WTC11 (cell line): ENCODE measurements around the gene ATXN2L. TPM values are rescaled to one million over a fixed set of nuclear protein-coding genes. Genes with fewer than 3 reads are reported as not detected.
"Not testable (repeated sequence)": the region's sequence is repeated elsewhere in the genome, so short reads cannot be mapped to it uniquely, and the experiment has no call there.

ENCODE experiments used
- ATAC-seq: fragments of 200-7000 bp; cut with Tn5 transposase; 2 replicates; pipeline ENCODE4 v1.10.0; 2021; ENCODE audit warnings: mild to moderate bottlenecking, moderate library complexity
- CTCF ChIA-PET: fragments of 300-600 bp; sonication (Branson Sonifier 250); formaldehyde crosslinking; loops from one replicate; lab custom pipeline; 2021; ENCODE audit warnings: antibody characterized with exemption; lab: Charles Lee
- POLR2A ChIA-PET: fragments of 350-600 bp; sonication (Branson Sonifier 250); formaldehyde crosslinking; loops from one replicate; lab custom pipeline; 2021; ENCODE audit warnings: antibody characterized with exemption; lab: Charles Lee
- DNase-seq: peaks from one replicate; pipeline ENCODE4 v3.0.0; 2021; ENCODE audit warnings: low spot score
- H3K27ac Mint-ChIP-seq: 2 replicates; pipeline ENCODE4 v1.8.0; 2021; ENCODE audit warnings: mixed read lengths
- H3K27me3 Mint-ChIP-seq: 2 replicates; pipeline ENCODE4 v1.8.0; 2021; ENCODE audit warnings: low read depth, mild to moderate bottlenecking, moderate library complexity, mixed read lengths
- H3K36me3 Mint-ChIP-seq: 2 replicates; pipeline ENCODE4 v1.8.0; 2021; ENCODE audit warnings: mixed read lengths
- H3K4me1 Mint-ChIP-seq: 2 replicates; pipeline ENCODE4 v1.8.0; 2022; ENCODE audit warnings: mixed read lengths
- H3K4me3 Mint-ChIP-seq: 2 replicates; pipeline ENCODE4 v1.8.0; 2021; ENCODE audit warnings: mild to moderate bottlenecking, moderate library complexity, mixed read lengths
- H3K9me3 Mint-ChIP-seq: 2 replicates; pipeline ENCODE4 v1.8.0; 2021; ENCODE audit warnings: mixed read lengths
- ELF4 ChIP-seq: sonication (generic); formaldehyde crosslinking; IDR thresholded peaks from 2 replicates; pipeline ENCODE4 v1.8.1; 2022; ENCODE audit warnings: low read depth, mild to moderate bottlenecking, moderate library complexity, missing genetic modification reagents
- ERG ChIP-seq: fragments of 250-450 bp; sonication (Bioruptor Pico); IDR thresholded peaks from 2 replicates; pipeline ENCODE4 v1.8.0; 2021; ENCODE audit warnings: mild to moderate bottlenecking
- ETV6 ChIP-seq: sonication (generic); formaldehyde crosslinking; IDR thresholded peaks from 2 replicates; pipeline ENCODE4 v1.8.1; 2022; ENCODE audit warnings: mild to moderate bottlenecking, missing genetic modification reagents
- FOXJ3 ChIP-seq: sonication (generic); formaldehyde crosslinking; IDR thresholded peaks from 2 replicates; pipeline ENCODE4 v1.9.0; 2021; ENCODE audit warnings: missing genetic modification reagents, mild to moderate bottlenecking, borderline replicate concordance
- FOXP1 ChIP-seq: sonication (generic); formaldehyde crosslinking; IDR thresholded peaks from 2 replicates; pipeline ENCODE4 v1.8.0; 2022; ENCODE audit warnings: missing genetic modification reagents, mild to moderate bottlenecking, moderate library complexity, borderline replicate concordance
- GRHL2 ChIP-seq: fragments of 250-450 bp; sonication (Bioruptor Pico); IDR thresholded peaks from 2 replicates; pipeline ENCODE4 v1.8.0; 2022; ENCODE audit warnings: mild to moderate bottlenecking, moderate library complexity; ENCODE audit not compliant: insufficient replicate concordance, severe bottlenecking
- MYBL2 ChIP-seq: sonication (generic); formaldehyde crosslinking; IDR thresholded peaks from 2 replicates; pipeline ENCODE4 v1.8.1; 2023; ENCODE audit warnings: mild to moderate bottlenecking, moderate library complexity, missing genetic modification reagents
- ZBTB43 ChIP-seq: sonication (generic); formaldehyde crosslinking; IDR thresholded peaks from 2 replicates; pipeline ENCODE4 v1.8.1; 2023; ENCODE audit warnings: mild to moderate bottlenecking, missing genetic modification reagents
- ZMAT4 ChIP-seq: fragments of 250-450 bp; sonication (Bioruptor Pico); IDR thresholded peaks from 2 replicates; pipeline ENCODE4 v1.9.0; 2021; ENCODE audit warnings: mild to moderate bottlenecking
- ZNF423 ChIP-seq: fragments of 250-450 bp; sonication (Bioruptor Pico); IDR thresholded peaks from 2 replicates; pipeline ENCODE4 v2.1.2; 2022; ENCODE audit warnings: mild to moderate bottlenecking, moderate library complexity
- ZNF671 ChIP-seq: fragments of 250-450 bp; sonication (Bioruptor Pico); IDR thresholded peaks from 2 replicates; pipeline ENCODE4 v1.8.0; 2021; ENCODE audit warnings: mild to moderate bottlenecking
- total RNA-seq: library from RNA; stranded (reverse); gene quantifications from 3 replicates; pipeline ENCODE4 v1.2.3, GENCODE V29; 2021
- TF ChIP-seq, protein P1 (sequence below): sonication (generic); formaldehyde crosslinking; IDR thresholded peaks from 2 replicates; pipeline ENCODE4 v1.8.1; 2023; ENCODE audit warnings: mild to moderate bottlenecking, moderate library complexity, missing genetic modification reagents

The ATXN2L gene
- total RNA-seq, 1 experiment from 2014 or later = 243 TPM

DNA sequence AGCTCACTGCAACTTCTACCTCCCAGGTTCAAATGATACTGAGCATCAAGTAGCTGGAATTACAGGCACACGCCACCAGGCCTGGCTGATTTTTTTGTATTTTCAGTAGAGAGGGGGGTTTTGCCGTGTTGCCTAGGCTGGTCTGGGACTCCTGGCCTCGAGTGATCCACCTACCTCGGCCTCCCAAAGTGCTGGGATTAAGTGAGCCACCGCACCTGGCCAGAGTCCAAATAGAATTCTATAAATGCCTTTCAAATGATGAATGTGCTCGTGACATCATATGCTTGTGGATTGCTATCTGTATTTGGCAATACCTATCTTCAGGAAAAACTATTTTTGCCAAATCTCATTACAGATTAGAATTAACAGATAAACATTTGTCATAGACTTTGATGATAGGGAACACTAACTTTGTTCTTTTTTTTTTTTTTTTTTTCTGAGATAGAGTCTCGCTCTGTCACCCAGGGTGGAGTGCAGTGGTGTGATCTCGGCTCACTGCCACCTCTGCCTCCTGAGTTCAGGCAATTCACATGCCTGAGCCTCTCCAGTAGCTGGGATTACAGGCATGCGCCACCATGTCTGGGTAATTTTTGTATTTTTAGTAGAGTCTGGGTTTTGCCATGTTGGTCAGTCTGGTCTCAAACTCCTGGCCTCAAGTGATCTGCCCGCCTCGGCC lies 15.2 kb upstream of the ATXN2L start:
- H3K9me3 Mint-ChIP-seq, DNase-seq, CTCF ChIA-PET, H3K27me3 Mint-ChIP-seq, H3K27ac Mint-ChIP-seq, POLR2A ChIA-PET, ATAC-seq, H3K36me3 Mint-ChIP-seq, H3K4me1 Mint-ChIP-seq, H3K4me3 Mint-ChIP-seq: not testable (repeated sequence)

- DNase-seq = no peak
- POLR2A ChIA-PET = no interaction called here
- CTCF ChIA-PET = no interaction called here
- ATAC-seq = no peak
- Mint-ChIP-seq H3K9me3 (peaks cover 5% of the 10 kb centered on the region), H3K27ac (no peak overlapping the region), H3K4me3 (no peak overlapping the region)
- TF ChIP-seq ZBTB43 = no peak
- TF ChIP-seq ZNF423 (CRISPR knock-in tag) = no peak
- no peak for TF ChIP-seq ETV6 (CRISPR knock-in tag)
- TF ChIP-seq ZNF671 (CRISPR knock-in tag) = no peak
- TF ChIP-seq, protein P1, sequence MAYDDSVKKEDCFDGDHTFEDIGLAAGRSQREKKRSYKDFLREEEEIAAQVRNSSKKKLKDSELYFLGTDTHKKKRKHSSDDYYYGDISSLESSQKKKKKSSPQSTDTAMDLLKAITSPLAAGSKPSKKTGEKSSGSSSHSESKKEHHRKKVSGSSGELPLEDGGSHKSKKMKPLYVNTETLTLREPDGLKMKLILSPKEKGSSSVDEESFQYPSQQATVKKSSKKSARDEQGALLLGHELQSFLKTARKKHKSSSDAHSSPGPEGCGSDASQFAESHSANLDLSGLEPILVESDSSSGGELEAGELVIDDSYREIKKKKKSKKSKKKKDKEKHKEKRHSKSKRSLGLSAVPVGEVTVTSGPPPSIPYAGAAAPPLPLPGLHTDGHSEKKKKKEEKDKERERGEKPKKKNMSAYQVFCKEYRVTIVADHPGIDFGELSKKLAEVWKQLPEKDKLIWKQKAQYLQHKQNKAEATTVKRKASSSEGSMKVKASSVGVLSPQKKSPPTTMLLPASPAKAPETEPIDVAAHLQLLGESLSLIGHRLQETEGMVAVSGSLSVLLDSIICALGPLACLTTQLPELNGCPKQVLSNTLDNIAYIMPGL (CRISPR knock-in tag) = no peak
- TF ChIP-seq GRHL2 = no peak
- no peak for TF ChIP-seq ERG
- no peak for TF ChIP-seq ELF4 (CRISPR knock-in tag)
- no peak for TF ChIP-seq MYBL2 (CRISPR knock-in tag)
- TF ChIP-seq FOXP1 = no peak
- TF ChIP-seq, all 79 proteins: peak for 0
- Mint-ChIP-seq H3K36me3 (peaks cover 12% of the 10 kb centered on the region), H3K27me3 (peaks cover 4% of the 10 kb centered on the region), H3K4me1 (peaks cover 21% of the 10 kb centered on the region)
Measured at GRCh38 chr16:28820016-28820415, 2.8 kb upstream of the ATXN2L start.

DNA sequence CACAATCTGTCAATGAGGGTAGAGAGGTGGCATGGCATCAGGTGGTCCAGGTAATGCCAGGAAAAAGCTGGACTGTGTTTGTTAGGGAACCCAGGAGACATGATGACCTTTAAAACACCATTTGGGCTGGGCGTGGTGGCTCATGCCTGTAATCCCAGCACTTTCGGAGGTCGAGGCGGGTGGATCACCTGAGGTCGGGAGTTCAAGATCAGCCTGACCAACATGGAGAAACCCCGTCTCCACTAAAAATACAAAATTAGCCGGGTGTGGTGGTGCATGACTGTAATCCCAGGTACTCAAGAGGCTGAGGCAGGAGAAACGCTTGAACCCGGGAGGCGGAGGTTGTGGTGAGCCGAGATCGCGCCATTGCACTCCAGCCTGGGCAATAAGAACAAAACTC lies 2.3 kb upstream of the ATXN2L start:
- H3K27ac Mint-ChIP-seq = peak overlapping the region; percentile 71; the same call in 1 of the 2 replicates
- POLR2A ChIA-PET = interaction anchor here (1.3 kb wide), 1 partner anchor 55 kb away, joined by 3 read pairs; no protein-coding TSS in a partner anchor
- CTCF ChIA-PET, H3K9me3 Mint-ChIP-seq, H3K27me3 Mint-ChIP-seq, ATAC-seq, DNase-seq: not testable (repeated sequence)
- peak overlapping the region; percentile 74; the same call in 1 of the 2 replicates for H3K4me3 Mint-ChIP-seq
- peaks cover 17% of the 10 kb centered on the region for H3K36me3 Mint-ChIP-seq
- peaks cover 26% of the 10 kb centered on the region for H3K4me1 Mint-ChIP-seq

DNA sequence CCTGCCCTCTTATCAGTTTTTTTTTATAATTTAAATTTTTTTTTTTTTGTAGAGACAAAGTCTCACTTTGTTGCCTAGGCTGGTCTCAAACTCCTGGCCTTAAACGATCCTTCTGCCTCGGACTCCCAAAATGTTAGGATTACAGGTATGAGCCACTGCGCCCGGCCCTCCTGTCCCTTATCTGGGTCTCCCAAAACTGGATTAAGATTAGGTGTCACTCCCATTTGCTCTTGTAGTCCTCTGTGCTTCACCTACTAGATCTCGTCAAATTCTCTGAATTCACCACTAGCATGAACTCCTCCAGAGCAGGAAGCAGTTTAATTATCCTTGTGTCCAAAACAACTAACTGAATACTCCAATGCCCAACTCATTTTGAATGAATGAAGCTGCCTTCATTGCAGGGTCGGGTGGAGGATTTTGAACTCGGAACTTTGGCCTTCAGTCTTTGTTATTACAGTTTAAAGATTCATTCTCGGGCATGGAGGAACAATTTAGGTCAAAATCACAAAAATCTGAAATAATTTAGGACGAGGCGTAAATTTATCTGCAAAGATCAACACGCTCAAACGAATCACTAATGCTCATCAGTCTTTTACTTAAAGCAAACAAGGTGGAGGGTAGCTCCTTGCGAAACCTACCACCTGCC lies 802 bp upstream of the ATXN2L start:
- Mint-ChIP-seq H3K36me3 (peaks cover 32% of the 10 kb centered on the region), H3K9me3 (no peaks in the 10 kb centered on the region), H3K4me1 (peaks cover 31% of the 10 kb centered on the region), H3K27ac (peak overlapping the region; percentile 89), H3K27me3 (no peaks in the 10 kb centered on the region), H3K4me3 (peak overlapping the region; percentile 74)
- no peak for ATAC-seq
- TF ChIP-seq ZMAT4 = peak; percentile 35; the same call in 1 of the 2 replicates
- TF ChIP-seq FOXJ3 (CRISPR knock-in tag) = no peak
- ChIA-PET CTCF (interaction anchor here (1.1 to 2.1 kb wide), 3 partner anchors 10 to 124 kb away, joined by 3 to 8 read pairs (median 5); no protein-coding TSS in a partner anchor), POLR2A (interaction anchor here (0.5 to 1.7 kb wide), 4 partner anchors 10 to 1834 kb away, joined by 3 to 7 read pairs (median 5); partner anchors contain the start of genes SH2B1 and TUFM)
- DNase-seq = no peak
